Testis (tissue), 3 donors: Measurements from ENCODE around the gene STARD5. TPM values are rescaled to one million over a fixed set of nuclear protein-coding genes. Genes with fewer than 3 reads are reported as not detected.

Experiments
- DNase-seq: peaks from one replicate; pipeline ENCODE4 v3.0.0-alpha.2; 2019
- H3K27ac ChIP-seq, 2 donors: fragments of 200-600 bp; sonication (generic); one replicate each; pipeline ENCODE4 v1.5.1; 2019
- H3K27me3 ChIP-seq: fragments of 200-600 bp; sonication (generic); one replicate; pipeline ENCODE4 v1.5.1; 2019
- H3K36me3 ChIP-seq: fragments of 200-600 bp; sonication (generic); one replicate; pipeline ENCODE4 v1.5.1; 2017; ENCODE audit warnings: low read depth; ENCODE audit errors: missing control alignments
- H3K4me1 ChIP-seq: fragments of 200-600 bp; sonication (generic); one replicate; pipeline ENCODE4 v1.5.1; 2019
- H3K4me3 ChIP-seq, 2 donors: fragments of 200-600 bp; sonication (generic); one replicate each; pipeline ENCODE4 v1.5.1; 2017 to 2019
- H3K9me3 ChIP-seq: fragments of 200-600 bp; sonication (generic); one replicate; pipeline ENCODE4 v1.5.1; 2017
- CTCF ChIP-seq, 3 experiments: fragments of 450-650 bp in 2 of 3; fragments of 200-600 bp in 1 of 3; sonication (generic) in 1 of 3; IDR thresholded peaks; one replicate each; pipeline ENCODE4 v1.5.1; 2016 to 2019; ENCODE audit warnings: antibody characterized with exemption in 3 of 3, mild to moderate bottlenecking in 2 of 3, moderate library complexity in 1 of 3
- POLR2A ChIP-seq: fragments of 450-650 bp; IDR thresholded peaks from one replicate; pipeline ENCODE4 v1.6.1; 2017; ENCODE audit warnings: antibody characterized with exemption, mild to moderate bottlenecking, moderate library complexity
- WGBS, 2 donors: methylation state at CpG; one replicate each; pipeline ENCODE4 v1.1.5; 2018; 5-methylcytosine and 5-hydroxymethylcytosine counted together
- intact Hi-C: fragments of 100-400 bp; cut with DNase I; formaldehyde crosslinking; loops from one replicate; pipeline ENCODE4 v1.15.1; 2023; ENCODE audit warnings: low total_unique reads
- polyA plus RNA-seq: library from polyadenylated mRNA; stranded (reverse); fragments of 350-450 nt; fragmentation: Illumina TruSeq; extraction: RNeasy Lipid Tissue Mini Kit (QIAGEN cat#74804); gene quantifications from one replicate; pipeline ENCODE4 v1.2.3, GENCODE V29; 2014; ENCODE audit warnings: low read depth, low replicate concordance; ENCODE audit not compliant: insufficient read depth
- total RNA-seq, 2 donors: library from RNA; depleted of rRNA; stranded (reverse); fragments of >200 nt; gene quantifications; one replicate each; pipeline ENCODE4 v1.2.3, GENCODE V29; 2016

STARD5 gene
- total and polyA plus RNA-seq, 3 donors from 2014 or later: 8.7 to 16.2 (median 15.7) TPM

GRCh38 chr15:81261172-81261811 is 62.6 kb downstream of the STARD5 start:
- Histone ChIP-seq H3K4me3 (no peak overlapping the region), H3K36me3 (no peaks in the 10 kb centered on the region), H3K4me1 (peaks cover 11% of the 10 kb centered on the region), H3K27me3 (no peaks in the 10 kb centered on the region), H3K27ac (no peak overlapping the region), H3K9me3 (no peaks in the 10 kb centered on the region)
- TF ChIP-seq POLR2A: no peak
- no peak for TF ChIP-seq CTCF (IDR thresholded peaks at IDR 0.05)
- no peak for DNase-seq
- 86 to 87% methylated on average over 6 of the region's 6 CpGs for WGBS, 2 donors
- intact Hi-C loops: loop anchor here (10.0 kb wide), 1 partner anchor 106 kb away; no protein-coding TSS in a partner anchor

GRCh38 chr15:81259760-81260298 is 64.1 kb downstream of the STARD5 start:
- no peak overlapping the region for H3K27ac ChIP-seq
- TF ChIP-seq CTCF (IDR thresholded peaks at IDR 0.05) (no peak), POLR2A (no peak)
- no peaks in the 10 kb centered on the region for H3K27me3 ChIP-seq
- WGBS, 2 donors: 87 to 89% methylated on average over 4 of the region's 4 CpGs
- no peaks in the 10 kb centered on the region for H3K36me3 ChIP-seq
- H3K4me1 ChIP-seq: no peaks in the 10 kb centered on the region
- intact Hi-C loops: loop anchor here (10.0 kb wide), 1 partner anchor 105 kb away; no protein-coding TSS in a partner anchor
- H3K4me3 ChIP-seq: no peak overlapping the region
- H3K9me3 ChIP-seq: no peaks in the 10 kb centered on the region
- DNase-seq: no peak

Other genes with a start within 250 kb of the STARD5 start
- gene CFAP161, start 189.9 kb downstream of the STARD5 start, total RNA-seq: 1 to 10 TPM; 4.6 to 8.7 TPM
- gene CFAP161, start 189.9 kb downstream of the STARD5 start, polyA plus RNA-seq: 19.7 TPM
- gene IL16, start 127.3 kb downstream of the STARD5 start, total RNA-seq: 10 to 100 TPM; 14.9 to 17.6 TPM
- gene IL16, start 127.3 kb downstream of the STARD5 start, polyA plus RNA-seq: 13.1 TPM
- gene TMC3, start 50.1 kb upstream of the STARD5 start, total RNA-seq: under 1 TPM; 0.16 to 0.31 TPM
- 0.26 TPM for gene TMC3, start 50.1 kb upstream of the STARD5 start, polyA plus RNA-seq